Colon (tissue), 2 donors: Measurements from ENCODE around the gene MEIS2.
A peak's percentile ranks its signal among the peaks of the same experiment; 100 is the strongest.

Experiments
- FAIRE-seq: peaks from 2 replicates; lab custom pipeline; 2012; peaks lifted over from hg19 to GRCh38; lab: Jason Lieb, UNC
- donor health status: control.
- donor health status: control.

The MEIS2 gene

GRCh38 chr15:37100109-37100965, at the start of gene MEIS2:
TSS of gene MEIS2 (minus strand) at chr15:37100549. CDS start at chr15:37099466, 1,083 bp downstream.
- no peak for FAIRE-seq

DNA sequence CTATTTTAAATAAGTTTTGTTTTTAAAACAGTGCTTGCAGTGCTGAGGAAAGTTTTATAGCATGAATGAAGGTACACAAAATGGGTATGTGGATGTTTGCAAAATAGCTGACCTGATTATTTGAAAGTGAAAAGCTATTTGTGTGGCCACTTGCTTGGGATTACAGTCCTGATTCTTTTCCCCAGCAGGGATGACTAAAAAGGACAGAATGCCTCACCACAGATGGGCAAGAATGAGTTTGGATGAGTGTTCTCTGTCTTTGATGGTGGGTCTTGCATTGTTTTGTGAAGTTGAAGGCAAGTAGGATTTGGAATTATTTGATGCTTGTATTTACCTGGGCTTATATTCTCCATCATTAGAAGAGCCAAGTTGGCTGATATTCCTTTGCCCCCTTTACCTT, 48.8 kb upstream of the MEIS2 start:
- no peak for FAIRE-seq

GRCh38 chr15:37148714-37149113, 48.4 kb upstream of the MEIS2 start:
- FAIRE-seq, result no peak

DNA sequence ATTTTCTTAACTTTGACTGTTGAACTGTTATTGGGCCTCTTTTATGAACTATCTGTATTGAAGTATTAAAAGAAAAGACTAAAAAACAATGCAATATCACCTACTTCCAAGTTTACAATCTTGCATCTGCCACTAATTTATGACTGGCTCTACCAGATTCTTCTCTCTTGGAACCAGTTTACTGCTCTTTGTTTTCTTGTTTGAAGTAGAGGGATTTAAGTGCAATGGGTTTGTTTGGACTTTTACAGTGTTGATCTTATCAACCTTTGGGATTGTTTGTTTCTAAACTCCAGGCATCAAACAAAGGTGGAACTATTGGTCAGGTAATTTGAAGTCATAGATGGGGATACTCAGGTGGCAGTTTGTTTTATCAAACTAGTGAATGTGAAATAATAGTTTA, 43.0 kb upstream of the MEIS2 start:
- no peak for FAIRE-seq

- FAIRE-seq, result no peak
Observed at GRCh38 chr15:37142371-37142770, 42.0 kb upstream of the MEIS2 start.

- FAIRE-seq, result no peak
Observed at GRCh38 chr15:37140531-37141058, 40.2 kb upstream of the MEIS2 start.

GRCh38 chr15:37138591-37139215, 38.4 kb upstream of the MEIS2 start:
- FAIRE-seq, result no peak

DNA sequence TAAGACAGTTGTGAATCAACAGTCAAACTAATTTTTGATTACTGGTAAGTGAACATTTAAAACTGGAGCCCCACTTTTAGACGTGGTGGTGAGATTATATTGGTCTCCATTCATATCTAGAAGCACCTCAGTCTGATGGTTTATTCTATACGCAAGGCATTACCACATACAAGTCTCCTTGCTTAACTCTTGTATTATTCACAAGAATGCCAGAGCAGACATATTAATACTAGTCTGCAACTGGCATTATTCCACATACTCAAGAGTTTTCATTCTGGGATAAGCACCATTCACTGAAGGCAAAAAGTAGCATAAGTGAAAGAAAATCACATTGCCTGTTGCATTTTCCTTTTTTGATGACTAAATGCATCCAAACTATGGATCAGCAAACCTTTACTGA, 36.9 kb upstream of the MEIS2 start:
- FAIRE-seq, result no peak

GRCh38 chr15:37136666-37137065, 36.3 kb upstream of the MEIS2 start:
- peak; percentile 24 for FAIRE-seq

DNA sequence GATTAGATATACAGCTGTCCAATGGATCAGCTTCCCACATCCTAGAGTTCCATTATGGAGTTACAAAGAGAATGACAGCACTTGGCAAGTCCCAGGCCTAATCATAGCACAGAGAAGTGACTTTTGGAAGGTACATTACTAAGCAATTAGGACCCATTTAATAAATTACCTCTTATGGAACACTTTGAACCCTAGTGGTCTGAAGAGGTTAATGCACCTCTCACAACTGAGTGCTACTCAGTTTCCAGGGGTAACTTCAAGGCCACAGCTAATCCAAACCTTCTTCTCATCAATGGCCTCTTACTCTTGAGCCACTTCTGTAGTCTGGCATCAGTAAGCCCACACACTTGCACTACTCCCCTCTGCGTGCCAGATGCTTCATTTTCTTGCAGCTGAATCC, 34.9 kb upstream of the MEIS2 start:
- no peak for FAIRE-seq

DNA sequence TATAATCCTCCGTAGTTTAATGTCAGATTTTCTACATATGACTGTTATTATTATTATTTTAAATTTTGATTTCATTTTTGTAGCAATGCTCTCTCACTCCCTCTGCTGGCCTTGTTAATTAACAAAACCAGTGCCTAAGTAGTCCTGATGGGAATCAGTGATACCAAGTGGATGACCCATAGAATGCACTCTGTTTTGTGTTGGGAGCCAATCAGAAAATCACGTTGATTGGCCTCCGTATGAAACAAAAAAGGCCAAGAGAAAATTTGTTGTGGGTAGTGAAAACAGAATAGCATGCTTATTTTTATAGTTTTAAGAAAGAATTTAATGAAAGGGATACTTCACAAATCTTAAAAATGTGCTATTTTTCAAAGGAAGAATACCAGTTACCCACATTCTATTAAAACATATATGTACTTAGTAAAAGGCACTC, 34.4 kb upstream of the MEIS2 start:
- FAIRE-seq, result no peak

- FAIRE-seq, result no peak
Observed at GRCh38 chr15:37134244-37134643, 33.9 kb upstream of the MEIS2 start.

DNA sequence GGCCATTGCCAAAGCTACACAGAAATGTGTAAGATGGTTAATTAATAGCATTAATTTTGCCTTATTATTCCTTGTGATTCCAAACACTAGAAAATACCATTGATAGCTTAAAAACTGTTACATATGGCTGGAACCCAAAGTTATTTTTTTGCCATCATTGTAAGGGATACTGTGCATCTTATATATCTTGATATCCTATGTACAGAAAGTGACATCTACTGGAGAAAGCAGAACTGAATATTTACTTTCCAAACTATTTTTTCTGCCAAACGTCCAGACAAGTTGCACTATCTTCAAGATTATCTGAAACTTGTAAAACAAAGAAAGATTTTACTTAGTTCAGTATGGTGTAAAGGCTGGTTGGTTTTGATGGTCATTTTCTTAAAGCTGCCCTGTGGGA, 33.3 kb upstream of the MEIS2 start:
- no peak for FAIRE-seq

DNA sequence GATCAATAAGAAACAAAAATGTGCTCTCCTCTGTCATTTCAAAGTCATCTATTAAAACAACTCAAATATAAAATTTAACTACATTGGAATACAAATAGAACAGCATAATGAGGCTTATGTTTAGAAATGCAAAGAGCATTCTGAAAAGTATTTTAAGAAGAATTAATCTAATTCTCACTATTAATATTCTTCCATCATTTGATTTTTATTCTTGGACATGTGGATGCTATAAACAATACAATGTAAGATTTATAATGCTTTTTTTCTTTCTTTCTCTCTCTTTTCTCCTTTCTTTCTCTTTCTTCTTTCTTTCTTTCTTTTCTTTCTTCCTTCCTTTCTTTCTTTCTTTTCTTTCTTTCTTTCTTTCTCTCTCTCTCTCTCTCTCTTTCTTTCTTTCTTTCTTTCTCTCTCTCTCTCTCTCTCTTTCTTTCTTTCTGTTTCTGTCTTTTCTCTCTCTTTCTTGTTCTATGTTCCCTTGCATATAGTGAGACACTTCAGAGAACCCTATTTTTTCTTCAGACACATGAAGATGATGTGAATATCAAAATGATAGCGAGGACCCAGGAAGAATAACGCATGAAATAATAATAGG, 32.6 kb upstream of the MEIS2 start:
- no peak for FAIRE-seq

DNA sequence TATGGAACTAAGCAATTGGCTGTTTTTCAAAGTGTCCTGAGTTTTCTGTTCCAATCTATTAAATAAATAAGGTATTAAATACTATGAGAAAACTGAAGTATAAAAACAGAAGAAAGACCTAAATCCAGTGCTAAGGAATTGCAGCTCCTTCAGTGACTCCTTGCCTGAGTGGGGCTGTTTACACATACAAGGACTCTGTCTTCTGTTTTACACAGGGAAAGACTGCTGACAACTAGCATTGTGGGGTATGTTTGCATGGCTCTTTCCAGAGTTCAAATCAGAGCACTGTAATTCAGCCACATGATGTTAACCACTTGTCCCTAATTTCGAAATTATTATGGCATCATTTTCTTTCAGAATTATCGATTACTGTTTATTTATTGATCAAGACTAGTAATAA, 31.3 kb upstream of the MEIS2 start:
- no peak for FAIRE-seq

DNA sequence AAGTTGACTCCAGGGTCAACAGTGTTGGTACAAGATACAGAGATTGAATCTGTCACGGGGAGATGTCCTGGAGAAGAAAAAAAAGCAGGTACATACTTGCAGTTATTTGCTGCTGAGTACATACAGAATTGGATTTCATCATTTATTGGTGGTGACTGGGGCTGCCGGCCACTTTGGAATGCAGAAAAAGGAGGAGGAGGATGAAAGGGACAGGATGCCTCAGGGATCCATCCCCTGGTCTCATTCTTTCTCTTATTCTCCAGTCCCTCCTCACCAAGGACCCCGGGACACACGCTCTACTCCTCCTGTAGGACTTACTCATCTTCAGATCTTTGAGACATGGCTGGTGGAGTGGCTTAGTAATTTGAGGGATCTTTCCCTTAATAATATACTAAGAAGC, 30.0 kb upstream of the MEIS2 start:
- FAIRE-seq, result no peak

DNA sequence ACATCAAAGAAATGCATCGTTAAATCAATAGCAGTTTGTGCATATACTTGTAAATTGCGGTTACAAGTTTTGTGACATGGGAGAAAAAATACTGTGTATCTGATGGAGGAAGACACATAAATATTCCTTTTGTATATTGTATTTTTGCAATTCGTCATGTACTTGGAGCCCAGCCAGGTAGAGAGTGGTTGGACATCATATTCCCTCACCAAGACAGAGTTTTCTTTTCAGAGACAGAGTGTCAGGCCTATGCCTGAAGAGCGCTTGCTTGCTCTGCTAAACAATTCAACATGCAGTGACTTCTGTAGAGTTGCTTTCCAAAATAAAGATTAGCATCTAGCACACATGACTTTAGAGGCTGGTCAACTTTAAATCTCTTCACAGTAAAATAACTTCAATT, 24.8 kb upstream of the MEIS2 start:
- FAIRE-seq, result no peak

DNA sequence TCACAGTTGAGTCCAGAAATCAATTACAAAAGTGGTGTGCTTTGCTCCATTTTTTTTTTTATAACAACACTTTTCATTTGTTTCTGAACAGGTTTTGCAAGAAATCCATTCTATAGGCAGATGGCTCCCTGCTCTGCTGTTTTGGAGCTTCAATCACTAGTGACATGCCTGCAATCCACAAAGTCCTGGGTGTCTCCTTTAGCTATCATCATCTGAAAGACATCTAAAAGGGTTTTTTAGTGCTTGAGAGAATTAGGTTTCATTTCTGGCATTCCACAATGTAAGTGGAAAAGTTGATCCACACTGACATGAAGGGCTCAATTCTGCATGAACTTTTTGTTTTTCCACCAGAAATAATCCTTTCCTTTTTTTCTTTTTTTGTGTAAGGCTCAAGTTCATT, 24.0 kb upstream of the MEIS2 start:
- no peak for FAIRE-seq

DNA sequence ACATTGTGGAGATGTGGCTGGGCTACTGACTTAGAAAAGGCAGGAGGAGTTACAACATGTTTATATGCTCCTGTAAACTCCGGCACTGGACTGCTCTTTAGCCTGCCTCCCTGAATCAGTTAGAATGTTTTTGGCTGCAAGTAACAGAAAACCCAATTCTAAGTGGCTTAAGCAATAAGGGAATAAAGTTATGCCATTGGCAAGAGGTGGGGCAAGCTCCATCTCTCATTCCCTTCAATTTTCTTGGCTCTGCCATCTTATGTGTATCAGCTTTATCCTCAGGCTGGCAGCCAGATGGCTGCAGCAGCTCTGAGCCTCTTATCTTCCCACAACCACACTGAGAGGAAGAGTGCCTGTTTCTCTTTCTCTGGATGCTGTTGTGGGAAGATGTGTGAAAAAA, 22.4 kb upstream of the MEIS2 start:
- FAIRE-seq, result no peak

- no peak for FAIRE-seq
Observed at GRCh38 chr15:37121492-37121891, 21.1 kb upstream of the MEIS2 start.

GRCh38 chr15:37117030-37117429, 16.7 kb upstream of the MEIS2 start:
- FAIRE-seq, result no peak

- FAIRE-seq, result no peak
Observed at GRCh38 chr15:37115538-37115937, 15.2 kb upstream of the MEIS2 start.
